Activated CD8-positive, alpha-beta memory T cell treated with anti-CD3 and anti-CD28 coated beads for 48 hours (primary cell): ENCODE measurements around the gene LAMP1.
"Not testable (repeated sequence)": the region's sequence is repeated elsewhere in the genome, so short reads cannot be mapped to it uniquely, and the experiment has no call there.

Experiments
- DNase-seq, 3 experiments: peaks; one replicate each; pipeline ENCODE4 v3.0.0-alpha.2; 2020; ENCODE audit warnings: low read depth in 2 of 3, low spot score in 2 of 3

The LAMP1 gene

GRCh38 chr13:113327391-113327765 lies 30.3 kb downstream of the LAMP1 start:
- DNase-seq, result no peak

GRCh38 chr13:113327766-113328471 lies 30.9 kb downstream of the LAMP1 start:
- no peak for DNase-seq

- DNase-seq, result no peak
Observed at GRCh38 chr13:113328851-113329250, 31.8 kb downstream of the LAMP1 start.

- no peak for DNase-seq
Observed at GRCh38 chr13:113329656-113330312, 32.7 kb downstream of the LAMP1 start.

- no peak for DNase-seq
Observed at GRCh38 chr13:113332615-113333014, 35.6 kb downstream of the LAMP1 start.

GRCh38 chr13:113333076-113333475 lies 36.0 kb downstream of the LAMP1 start:
- DNase-seq, result no peak

GRCh38 chr13:113337556-113337955 lies 40.5 kb downstream of the LAMP1 start:
- DNase-seq, result no peak

GRCh38 chr13:113337976-113338375 lies 40.9 kb downstream of the LAMP1 start:
- DNase-seq, result no peak

- no peak for DNase-seq
Observed at GRCh38 chr13:113338451-113338850, 41.4 kb downstream of the LAMP1 start.

- no peak for DNase-seq
Observed at GRCh38 chr13:113342820-113343691, 46.0 kb downstream of the LAMP1 start.

- DNase-seq, result no peak
Observed at GRCh38 chr13:113343692-113343968, 46.6 kb downstream of the LAMP1 start.

GRCh38 chr13:113345486-113345885 lies 48.4 kb downstream of the LAMP1 start:
- DNase-seq, result no peak

- DNase-seq, result not testable (repeated sequence)
Observed at GRCh38 chr13:113347736-113348225, 50.7 kb downstream of the LAMP1 start.

- no peak for DNase-seq
Observed at GRCh38 chr13:113348591-113348990, 51.6 kb downstream of the LAMP1 start.

GRCh38 chr13:113349050-113349449 lies 52.0 kb downstream of the LAMP1 start:
- no peak for DNase-seq

- DNase-seq, result no peak
Observed at GRCh38 chr13:113349491-113349890, 52.5 kb downstream of the LAMP1 start.

- DNase-seq, result no peak
Observed at GRCh38 chr13:113350065-113350937, 53.3 kb downstream of the LAMP1 start.

- no peak for DNase-seq
Observed at GRCh38 chr13:113350938-113351335, 53.9 kb downstream of the LAMP1 start.

- no peak for DNase-seq
Observed at GRCh38 chr13:113351514-113352026, 54.5 kb downstream of the LAMP1 start.

GRCh38 chr13:113353254-113353653 lies 56.2 kb downstream of the LAMP1 start:
- DNase-seq, result no peak
